ENCODE data around the gene UGT8.

GRCh38 chr4:114593526-114593925, 5.1 kb upstream of the UGT8 start:
- TF ChIP-seq CTCF (IDR thresholded peaks at IDR 0.05) (no peak), POLR2AphosphoS5 (IDR thresholded peaks at IDR 0.05; ENCODE audit: insufficient read depth in 1 of 2, low read depth in 1 of 2) (no peak), POLR2A (IDR thresholded peaks at IDR 0.05) (no peak)
